KOPT-K1 (cell line): ENCODE data around the gene SLC44A1.

Experiments used
- H3K27ac ChIP-seq: fragments of 200-600 bp; sonication (generic); 2 replicates; pipeline ENCODE4 v1.5.1; 2016; ENCODE audit warnings: antibody characterized with exemption, mild to moderate bottlenecking, low read depth, low read length; ENCODE audit not compliant: poor library complexity, severe bottlenecking
- H3K36me3 ChIP-seq: fragments of 200-600 bp; sonication (generic); 2 replicates; pipeline ENCODE4 v1.5.1; 2017; ENCODE audit warnings: antibody characterized with exemption, mild to moderate bottlenecking, low read length, moderate library complexity; ENCODE audit not compliant: insufficient read depth
- H3K9me3 ChIP-seq: fragments of 200-600 bp; sonication (generic); 2 replicates; pipeline ENCODE4 v1.5.1; 2017; ENCODE audit warnings: antibody characterized with exemption, low read length, mild to moderate bottlenecking; ENCODE audit not compliant: insufficient read depth, poor library complexity, severe bottlenecking

SLC44A1 gene

DNA sequence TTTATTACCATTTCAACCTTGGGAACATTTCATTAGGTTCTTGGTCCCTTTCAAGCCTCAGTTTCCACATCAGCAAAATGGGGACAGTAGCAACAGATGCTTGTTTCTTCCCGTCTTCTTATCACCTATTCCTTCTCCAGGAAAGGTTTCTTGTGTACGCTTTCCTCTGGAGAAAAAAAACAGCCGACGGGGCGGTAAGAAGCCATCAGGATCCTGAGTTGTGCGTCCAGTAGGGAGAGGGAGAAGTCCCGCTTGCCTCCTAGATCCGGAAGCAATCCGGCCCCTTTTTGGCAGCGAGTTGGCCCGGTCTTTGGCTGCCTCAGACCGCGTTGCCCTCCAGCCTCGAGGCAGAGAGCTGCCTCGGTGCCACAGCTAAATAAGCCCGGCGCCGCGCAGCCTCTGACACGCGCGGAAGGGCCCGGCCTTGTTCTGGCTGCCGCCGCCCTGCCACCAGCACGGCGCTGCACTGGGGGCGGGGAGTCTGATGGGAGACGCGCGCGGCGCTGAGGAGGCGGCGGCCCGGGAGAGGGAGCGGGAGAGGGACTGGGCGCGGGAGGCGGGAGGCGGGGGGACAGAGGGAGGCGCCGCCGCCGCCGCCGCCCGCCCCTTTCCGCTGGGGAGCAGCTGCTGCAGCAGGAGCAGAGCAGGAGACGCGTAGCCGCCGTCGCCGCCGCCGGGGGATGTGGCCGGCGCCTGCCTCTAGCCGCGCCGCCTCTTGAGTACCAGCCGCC, at the start of gene SLC44A1:
SLC44A1 (plus strand) TSS at position 649 of the 731 bp plus-strand sequence. CDS start 218 bp downstream, outside the sequence.
- H3K36me3 ChIP-seq, result no peaks in the 10 kb centered on the region
- peak within 1 kb of the TSS; percentile 17 for H3K27ac ChIP-seq
- H3K9me3 ChIP-seq, result no peaks in the 10 kb centered on the region

DNA sequence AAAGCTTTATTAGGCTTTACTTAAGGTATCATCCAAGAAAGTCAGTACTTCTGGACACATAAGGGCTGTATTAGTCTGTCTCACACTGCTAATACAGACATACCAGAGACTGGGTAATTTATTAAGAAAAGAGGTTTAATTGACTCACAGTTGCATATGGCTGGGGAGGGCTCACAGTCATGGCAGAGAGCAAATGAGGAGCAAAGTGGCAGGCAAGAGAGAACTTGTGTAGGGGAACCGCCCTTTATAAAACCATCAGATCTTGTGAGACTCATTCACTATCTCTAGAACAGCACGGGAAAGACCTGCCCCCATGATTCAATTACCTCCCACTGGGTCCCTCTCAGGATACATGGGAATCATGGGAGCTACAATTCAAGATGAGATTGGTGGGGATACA, 49.2 kb upstream of the SLC44A1 start:
- Histone ChIP-seq H3K36me3 (no peaks in the 10 kb centered on the region), H3K27ac (no peak overlapping the region), H3K9me3 (no peaks in the 10 kb centered on the region)

GRCh38 chr9:105198023-105198422, 46.4 kb upstream of the SLC44A1 start:
- Histone ChIP-seq H3K27ac (no peak overlapping the region), H3K36me3 (no peaks in the 10 kb centered on the region), H3K9me3 (no peaks in the 10 kb centered on the region)

DNA sequence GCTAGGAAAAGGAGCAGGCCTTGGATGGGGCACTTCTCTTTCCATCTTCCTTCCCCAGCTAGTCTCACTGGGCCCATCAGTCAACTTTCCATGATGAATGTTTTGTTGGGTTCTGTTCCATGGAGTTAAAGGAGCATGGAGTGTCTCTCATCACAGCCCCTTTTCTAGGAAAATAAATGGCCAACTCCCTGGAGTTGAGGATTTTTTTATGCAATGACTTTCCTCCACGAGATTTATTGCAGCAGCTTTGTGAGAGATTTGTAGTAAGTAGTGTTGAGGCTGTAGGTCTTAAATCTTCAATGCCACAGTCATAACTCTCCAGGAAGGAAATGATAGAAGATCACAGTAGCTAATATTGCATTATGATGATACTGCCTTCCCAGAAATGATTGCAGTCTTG, 45.6 kb upstream of the SLC44A1 start:
- H3K9me3 ChIP-seq, result no peaks in the 10 kb centered on the region
- no peak overlapping the region for H3K27ac ChIP-seq
- H3K36me3 ChIP-seq, result no peaks in the 10 kb centered on the region

DNA sequence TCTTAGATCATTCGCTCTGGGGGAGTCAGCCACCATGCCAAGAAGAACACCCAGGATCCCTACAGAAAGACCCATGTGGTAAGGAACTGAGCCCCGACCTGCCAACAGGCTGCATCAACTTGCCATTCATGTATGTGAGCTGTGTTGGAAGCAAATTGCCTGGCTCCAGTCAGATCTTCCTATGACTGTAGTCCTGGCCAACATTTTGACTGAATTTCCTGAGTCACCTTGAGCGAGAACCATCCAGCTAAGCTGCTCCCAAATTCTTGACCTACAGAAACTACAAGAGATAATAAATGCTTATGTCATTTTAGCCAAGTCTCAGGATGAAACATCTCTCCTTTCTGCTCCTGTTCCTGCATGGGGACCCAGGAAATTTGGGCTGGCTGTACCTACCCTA, 40.0 kb upstream of the SLC44A1 start:
- Histone ChIP-seq H3K36me3 (no peaks in the 10 kb centered on the region), H3K9me3 (no peaks in the 10 kb centered on the region), H3K27ac (no peak overlapping the region)

GRCh38 chr9:105205787-105206495, 38.5 kb upstream of the SLC44A1 start:
- no peaks in the 10 kb centered on the region for H3K9me3 ChIP-seq
- no peak overlapping the region for H3K27ac ChIP-seq
- no peaks in the 10 kb centered on the region for H3K36me3 ChIP-seq

DNA sequence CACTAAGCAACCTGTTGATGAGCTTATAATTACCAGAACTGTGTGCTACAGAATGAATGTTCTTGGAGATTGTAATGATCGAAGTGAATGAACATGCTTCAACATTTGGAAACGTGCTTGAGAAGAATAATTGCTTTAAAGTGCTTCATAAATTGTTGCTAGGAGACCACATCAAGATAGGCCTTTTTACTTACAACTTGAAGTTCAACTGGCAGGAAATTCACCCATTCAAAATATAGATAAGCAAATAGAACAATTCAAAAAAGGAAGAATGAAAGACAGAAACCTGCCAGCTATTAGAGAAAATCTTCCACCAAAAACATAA, 38.0 kb upstream of the SLC44A1 start:
- Histone ChIP-seq H3K27ac (no peak overlapping the region), H3K9me3 (no peaks in the 10 kb centered on the region), H3K36me3 (no peaks in the 10 kb centered on the region)

DNA sequence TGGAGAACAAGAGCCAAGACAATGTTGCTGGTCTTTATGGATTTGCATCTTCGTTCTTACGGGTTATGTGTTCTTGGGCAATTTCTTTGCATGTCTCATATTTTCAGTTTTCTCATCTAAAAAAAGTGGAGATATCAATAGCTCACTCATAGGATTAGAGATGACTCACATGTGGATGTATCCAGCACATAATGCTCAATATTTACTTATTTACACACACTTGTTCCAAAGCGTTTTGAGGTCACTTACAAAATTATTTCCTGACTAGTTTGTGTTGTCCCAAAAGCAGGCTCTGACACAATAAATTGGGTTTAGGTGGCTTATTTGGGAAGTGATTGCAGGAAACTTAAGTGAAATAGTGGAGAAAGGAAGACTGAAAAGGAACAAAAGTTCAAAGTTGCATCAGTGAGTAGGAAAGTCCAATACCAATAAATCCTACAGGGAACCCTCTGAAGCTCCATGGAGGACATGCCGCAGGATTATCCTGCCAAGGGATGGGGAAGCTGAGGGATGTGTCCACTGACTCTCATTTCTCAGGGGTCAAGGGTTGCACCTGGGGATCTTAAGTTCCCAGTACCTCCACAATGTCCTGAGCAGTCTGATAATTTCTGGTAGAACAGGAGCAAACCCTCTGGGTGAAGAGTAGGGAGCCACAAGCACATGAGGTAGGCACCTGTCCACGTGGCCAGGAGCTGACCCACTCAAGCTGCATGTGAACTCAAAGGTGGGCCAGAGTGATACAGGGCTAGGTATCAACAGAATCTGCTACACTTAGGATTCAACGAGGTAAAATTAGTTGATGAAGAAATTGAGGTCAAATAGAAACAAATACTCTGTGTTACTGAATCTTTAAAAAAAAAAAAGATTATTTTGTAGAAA, 37.4 kb upstream of the SLC44A1 start:
- Histone ChIP-seq H3K9me3 (no peaks in the 10 kb centered on the region), H3K27ac (no peak overlapping the region), H3K36me3 (no peaks in the 10 kb centered on the region)

DNA sequence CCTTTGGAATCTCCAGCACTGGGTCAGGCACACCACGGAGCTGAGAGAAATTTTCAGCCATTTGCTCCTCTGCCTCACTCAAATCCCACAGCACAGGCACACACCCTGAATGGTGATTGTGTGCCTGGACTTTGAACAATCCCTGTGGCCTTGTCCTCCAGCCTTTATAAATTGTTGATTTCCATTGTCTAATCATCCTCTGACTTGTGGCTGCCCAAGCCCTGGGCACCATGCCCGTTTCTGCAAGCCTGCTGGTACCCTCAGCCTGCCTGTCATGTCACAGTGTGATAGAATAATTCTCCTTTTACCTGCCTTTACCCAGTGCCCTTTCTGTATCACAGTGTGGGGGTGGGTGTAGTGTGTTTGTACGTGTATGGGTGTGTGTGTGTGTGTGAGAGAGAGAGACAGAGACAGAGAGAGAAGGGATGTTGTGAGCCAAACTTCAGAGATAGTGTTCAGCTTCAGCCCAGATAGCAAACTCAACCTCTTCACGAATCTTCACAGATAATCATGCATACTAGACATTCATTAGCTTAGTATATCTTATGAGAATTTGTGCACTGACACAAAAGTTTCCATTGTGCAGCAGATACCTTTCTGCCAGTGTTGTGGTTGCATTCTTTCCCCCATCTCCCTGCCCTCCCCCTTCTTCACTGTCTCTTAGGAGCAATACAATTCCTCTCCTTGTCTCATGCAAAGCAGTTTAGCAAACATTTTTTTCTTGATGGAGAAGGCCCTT, 27.8 kb upstream of the SLC44A1 start:
- no peaks in the 10 kb centered on the region for H3K9me3 ChIP-seq
- H3K36me3 ChIP-seq, result no peaks in the 10 kb centered on the region
- no peak overlapping the region for H3K27ac ChIP-seq

DNA sequence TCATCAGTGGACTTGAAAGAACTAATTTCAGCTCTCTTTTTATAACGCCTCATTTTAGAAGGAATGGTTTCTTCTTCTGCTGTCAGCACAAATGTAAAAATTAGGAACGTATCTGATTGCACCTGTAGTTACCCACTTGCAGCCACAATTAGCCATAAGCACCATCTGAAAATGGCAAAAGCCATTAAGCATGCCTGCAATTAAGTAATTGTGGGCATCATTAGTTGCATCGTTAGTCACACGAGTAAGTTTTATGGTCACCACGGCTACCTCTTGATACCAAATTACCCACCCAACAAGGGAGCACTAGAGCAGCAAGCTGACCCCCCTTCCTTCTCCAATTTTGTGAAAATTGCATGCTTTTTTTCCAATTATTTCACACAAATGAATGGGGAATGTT, 25.8 kb upstream of the SLC44A1 start:
- Histone ChIP-seq H3K36me3 (no peaks in the 10 kb centered on the region), H3K27ac (no peak overlapping the region), H3K9me3 (peaks cover 7% of the 10 kb centered on the region)

DNA sequence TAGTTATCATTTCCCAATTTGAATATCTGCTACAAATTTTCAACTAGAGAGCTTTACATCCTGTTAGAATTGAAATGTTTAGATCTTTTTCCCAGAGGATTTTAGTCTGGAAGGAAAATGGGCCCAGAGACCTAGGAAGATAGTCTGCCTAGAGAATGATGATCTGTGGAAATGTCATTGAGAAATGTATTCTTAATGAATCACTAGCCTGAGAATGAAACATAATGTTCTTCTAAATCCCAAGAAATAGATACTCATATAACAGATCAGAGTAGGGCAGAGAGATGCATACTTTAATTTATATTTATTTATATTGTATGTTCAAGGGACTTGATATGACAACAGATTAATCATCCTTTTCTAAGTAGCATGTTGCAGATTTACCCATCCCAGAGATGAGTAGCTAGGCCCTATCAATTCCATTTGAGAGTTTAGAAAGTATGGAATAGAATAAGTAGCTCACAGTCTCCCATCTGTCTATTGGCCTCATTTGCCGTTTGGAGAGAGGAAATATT, 25.1 kb upstream of the SLC44A1 start:
- no peak overlapping the region for H3K27ac ChIP-seq
- no peaks in the 10 kb centered on the region for H3K36me3 ChIP-seq

GRCh38 chr9:105220451-105220850, 24.0 kb upstream of the SLC44A1 start:
- H3K9me3 ChIP-seq, result peaks cover 22% of the 10 kb centered on the region
- no peaks in the 10 kb centered on the region for H3K36me3 ChIP-seq
- no peak overlapping the region for H3K27ac ChIP-seq

More for the DNA sequence above, 25.1 kb upstream of the SLC44A1 start:
- peaks cover 13% of the 10 kb centered on the region for H3K9me3 ChIP-seq

DNA sequence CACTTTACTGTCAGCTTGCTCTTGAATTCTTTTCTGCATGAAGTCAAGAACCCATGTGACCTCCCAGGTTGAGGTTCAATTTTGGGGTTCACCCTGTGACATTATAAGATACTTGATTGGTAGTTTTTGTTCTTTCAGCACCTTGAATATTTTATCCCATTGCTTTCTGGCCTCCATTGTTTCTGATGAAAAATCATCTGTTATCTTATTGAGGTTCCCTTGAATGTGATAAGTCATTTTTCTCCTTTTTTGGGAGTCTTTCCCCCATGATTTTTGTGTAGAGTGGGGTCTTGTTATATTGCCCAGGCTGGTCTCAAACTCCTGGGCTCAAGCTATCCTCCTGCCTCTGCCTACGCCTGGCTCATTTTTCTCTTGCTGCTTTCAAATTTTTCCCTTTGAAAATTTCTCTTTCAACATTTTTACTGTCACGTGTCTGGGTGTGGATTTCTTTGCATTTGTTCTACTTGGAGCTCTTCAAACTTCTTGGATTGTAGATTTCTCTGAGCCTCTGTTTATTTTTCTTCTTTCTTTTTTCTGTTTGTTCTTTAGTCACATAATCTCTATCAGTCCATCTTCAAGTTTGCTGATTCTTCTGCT, 20.8 kb upstream of the SLC44A1 start:
- H3K27ac ChIP-seq, result no peak overlapping the region
- no peaks in the 10 kb centered on the region for H3K36me3 ChIP-seq
- peaks cover 22% of the 10 kb centered on the region for H3K9me3 ChIP-seq

DNA sequence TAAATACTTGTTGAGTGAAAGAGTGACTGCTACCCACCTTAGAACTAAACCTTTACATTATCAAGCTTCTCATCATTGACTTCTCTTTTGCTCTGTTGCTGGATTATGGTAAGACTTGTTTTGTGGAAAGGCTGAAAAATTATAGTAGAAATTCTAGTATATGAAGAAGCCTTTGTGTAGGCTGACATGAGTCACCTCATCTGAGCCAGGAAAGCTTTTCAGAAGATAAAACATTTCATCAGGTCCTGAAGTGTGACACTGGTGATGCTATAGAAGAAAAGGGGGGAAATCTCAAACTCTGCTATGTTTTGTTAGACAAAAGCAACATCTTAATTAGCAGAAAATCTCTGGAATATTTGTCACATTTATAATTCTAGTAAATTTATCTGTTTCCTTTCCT, 18.4 kb upstream of the SLC44A1 start:
- H3K27ac ChIP-seq, result no peak overlapping the region
- H3K36me3 ChIP-seq, result no peaks in the 10 kb centered on the region
- H3K9me3 ChIP-seq, result peaks cover 22% of the 10 kb centered on the region
